ENCODE data around the gene TMCO6. TPM values are rescaled to one million over a fixed set of nuclear protein-coding genes. Genes with fewer than 3 reads are reported as not detected.

The TMCO6 gene
- total RNA-seq, 2 experiments from 2014 or later = 20.9 to 21.1 TPM

DNA sequence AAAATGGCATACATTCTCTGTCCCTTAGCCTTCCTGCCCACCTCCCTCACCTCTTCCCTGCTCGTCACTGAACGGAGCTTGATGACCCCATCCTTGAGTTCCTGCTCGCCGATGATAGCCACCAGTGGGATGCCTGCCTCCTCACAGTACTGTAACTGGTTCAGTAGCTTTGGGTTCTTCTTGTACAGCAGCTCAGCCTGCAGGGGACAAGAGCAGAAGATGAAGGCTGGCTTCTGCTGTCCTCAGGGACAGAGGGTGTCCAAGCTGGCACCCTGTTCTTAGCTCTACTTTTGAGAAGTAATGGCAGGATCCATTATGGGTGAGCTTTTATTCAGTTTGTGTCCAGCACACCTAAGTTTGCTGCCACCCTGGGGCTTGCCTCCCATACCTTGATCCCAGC lies 35.4 kb downstream of the TMCO6 start:
- no peak for DNase-seq
- ATAC-seq (ENCODE audit: poor library complexity) = no peak
- TF ChIP-seq, protein P1, sequence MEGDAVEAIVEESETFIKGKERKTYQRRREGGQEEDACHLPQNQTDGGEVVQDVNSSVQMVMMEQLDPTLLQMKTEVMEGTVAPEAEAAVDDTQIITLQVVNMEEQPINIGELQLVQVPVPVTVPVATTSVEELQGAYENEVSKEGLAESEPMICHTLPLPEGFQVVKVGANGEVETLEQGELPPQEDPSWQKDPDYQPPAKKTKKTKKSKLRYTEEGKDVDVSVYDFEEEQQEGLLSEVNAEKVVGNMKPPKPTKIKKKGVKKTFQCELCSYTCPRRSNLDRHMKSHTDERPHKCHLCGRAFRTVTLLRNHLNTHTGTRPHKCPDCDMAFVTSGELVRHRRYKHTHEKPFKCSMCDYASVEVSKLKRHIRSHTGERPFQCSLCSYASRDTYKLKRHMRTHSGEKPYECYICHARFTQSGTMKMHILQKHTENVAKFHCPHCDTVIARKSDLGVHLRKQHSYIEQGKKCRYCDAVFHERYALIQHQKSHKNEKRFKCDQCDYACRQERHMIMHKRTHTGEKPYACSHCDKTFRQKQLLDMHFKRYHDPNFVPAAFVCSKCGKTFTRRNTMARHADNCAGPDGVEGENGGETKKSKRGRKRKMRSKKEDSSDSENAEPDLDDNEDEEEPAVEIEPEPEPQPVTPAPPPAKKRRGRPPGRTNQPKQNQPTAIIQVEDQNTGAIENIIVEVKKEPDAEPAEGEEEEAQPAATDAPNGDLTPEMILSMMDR (IDR thresholded peaks at IDR 0.05) = no peak
- Histone ChIP-seq H3K4me3 (ENCODE audit: low read length) (no peak overlapping the region), H3K4me1 (ENCODE audit: insufficient read depth, low read length) (no peaks in the 10 kb centered on the region), H3K27ac (ENCODE audit: low read depth in 1 of 2, low read length in 2 of 2) (no peak overlapping the region), H3K27me3 (ENCODE audit: control insufficient read depth in 1 of 2, insufficient read depth in 2 of 2, low read length in 2 of 2) (no peaks in the 10 kb centered on the region), H3K9me3 (ENCODE audit: control insufficient read depth in 1 of 2, insufficient read depth in 1 of 2, low read length in 2 of 2) (no peaks in the 10 kb centered on the region), H3K36me3 (ENCODE audit: insufficient read depth, low read length) (peaks cover 78% of the 10 kb centered on the region)
- CTCF ChIA-PET = interaction anchor here (1.4 kb wide), 1 partner anchor 14 kb away, joined by 4 read pairs; no protein-coding TSS in a partner anchor
- H3K4me3 Mint-ChIP-seq = no peak overlapping the region
- intact Hi-C loops (cut with DNase I, micrococcal nuclease) = no loop called here
- POLR2A ChIA-PET = interaction anchor here (0.7 to 1.9 kb wide), 3 partner anchors 26 to 144 kb away, joined by 3 to 6 read pairs (median 4); partner anchors contain the start of genes IK, NDUFA2 and ZMAT2
- H3K27me3 Mint-ChIP-seq = no peaks in the 10 kb centered on the region
- no peaks in the 10 kb centered on the region for H3K9me3 Mint-ChIP-seq
- H3K27ac Mint-ChIP-seq = no peak overlapping the region
- no peaks in the 10 kb centered on the region for H3K4me1 Mint-ChIP-seq (ENCODE audit: low read depth)
- peaks cover 83% of the 10 kb centered on the region for H3K36me3 Mint-ChIP-seq (ENCODE audit: low read depth)

DNA sequence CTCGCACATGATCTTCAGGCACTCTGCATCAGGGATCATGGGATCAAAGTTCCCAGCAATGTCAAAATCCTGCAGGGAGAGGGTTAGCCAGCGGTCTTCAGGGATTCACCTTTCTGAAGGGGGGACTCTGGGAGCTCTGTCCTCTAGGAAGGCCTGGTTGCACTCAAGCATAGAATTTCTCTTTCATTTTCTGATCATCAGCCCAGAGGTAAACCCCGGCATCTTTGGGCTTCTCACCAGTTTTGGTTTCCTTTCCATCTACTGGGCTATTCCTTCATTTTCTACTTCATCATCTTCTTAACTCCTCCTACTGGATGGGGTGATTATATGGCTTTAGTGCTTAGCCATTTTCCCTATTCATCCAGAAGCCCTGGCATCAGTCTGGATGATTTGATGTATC lies 38.7 kb downstream of the TMCO6 start:
- ChIA-PET CTCF (no interaction called here), POLR2A (interaction anchor here (1.8 kb wide), 1 partner anchor 30 kb away, joined by 5 read pairs; the partner anchor contains the start of genes IK and NDUFA2)
- H3K9me3 ChIP-seq (ENCODE audit: control insufficient read depth in 1 of 2, insufficient read depth in 1 of 2, low read length in 2 of 2) = no peaks in the 10 kb centered on the region
- no peak overlapping the region for H3K4me3 Mint-ChIP-seq
- H3K27me3 ChIP-seq (ENCODE audit: control insufficient read depth in 1 of 2, insufficient read depth in 2 of 2, low read length in 2 of 2) = no peaks in the 10 kb centered on the region
- no peaks in the 10 kb centered on the region for H3K9me3 Mint-ChIP-seq
- H3K36me3 Mint-ChIP-seq (ENCODE audit: low read depth) = peaks cover 88% of the 10 kb centered on the region
- peaks cover 84% of the 10 kb centered on the region for H3K36me3 ChIP-seq (ENCODE audit: insufficient read depth, low read length)
- H3K4me1 Mint-ChIP-seq (ENCODE audit: low read depth) = peaks cover 4% of the 10 kb centered on the region
- H3K27ac ChIP-seq (ENCODE audit: low read depth in 1 of 2, low read length in 2 of 2) = no peak overlapping the region
- no peaks in the 10 kb centered on the region for H3K27me3 Mint-ChIP-seq
- H3K4me1 ChIP-seq (ENCODE audit: insufficient read depth, low read length) = no peaks in the 10 kb centered on the region
- intact Hi-C loops (cut with DNase I, micrococcal nuclease) = no loop called here
- no peak overlapping the region for H3K4me3 ChIP-seq (ENCODE audit: low read length)
- ATAC-seq (ENCODE audit: poor library complexity) (no peak), DNase-seq (no peak)
- TF ChIP-seq, protein P1 (IDR thresholded peaks at IDR 0.05) = no peak
- no peak overlapping the region for H3K27ac Mint-ChIP-seq

DNA sequence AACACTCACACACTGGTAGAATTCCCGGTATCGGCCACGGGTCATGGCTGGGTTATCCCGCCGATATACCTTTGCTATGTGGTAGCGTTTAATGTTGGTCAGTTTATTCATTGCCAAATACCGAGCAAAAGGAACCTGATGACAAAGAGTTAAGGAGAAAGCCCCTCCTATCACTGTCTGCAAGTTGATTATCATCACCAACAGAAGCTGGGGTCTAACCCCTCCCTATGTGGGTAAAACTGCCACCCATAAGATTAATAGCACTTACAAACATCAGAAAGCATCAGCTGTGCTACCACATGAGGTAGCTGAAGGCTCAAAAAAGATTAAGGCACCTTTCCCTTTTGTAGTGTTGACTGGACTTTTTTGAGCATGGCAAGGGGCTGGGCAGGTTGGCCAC lies 39.7 kb downstream of the TMCO6 start:
- Mint-ChIP-seq H3K4me1 (ENCODE audit: low read depth) (peaks cover 4% of the 10 kb centered on the region), H3K27me3 (no peaks in the 10 kb centered on the region), H3K27ac (no peak overlapping the region), H3K9me3 (no peaks in the 10 kb centered on the region), H3K4me3 (no peak overlapping the region), H3K36me3 (ENCODE audit: low read depth) (peaks cover 90% of the 10 kb centered on the region)
- H3K9me3 ChIP-seq (ENCODE audit: control insufficient read depth in 1 of 2, insufficient read depth in 1 of 2, low read length in 2 of 2) = no peaks in the 10 kb centered on the region
- H3K4me1 ChIP-seq (ENCODE audit: insufficient read depth, low read length) = no peaks in the 10 kb centered on the region
- intact Hi-C loops (cut with DNase I, micrococcal nuclease) = no loop called here
- ATAC-seq (ENCODE audit: poor library complexity) (no peak), DNase-seq (no peak)
- H3K36me3 ChIP-seq (ENCODE audit: insufficient read depth, low read length) = peaks cover 78% of the 10 kb centered on the region
- H3K27me3 ChIP-seq (ENCODE audit: control insufficient read depth in 1 of 2, insufficient read depth in 2 of 2, low read length in 2 of 2) = no peaks in the 10 kb centered on the region
- ChIA-PET POLR2A (no interaction called here), CTCF (no interaction called here)
- H3K4me3 ChIP-seq (ENCODE audit: low read length) = no peak overlapping the region
- TF ChIP-seq, protein P1 (IDR thresholded peaks at IDR 0.05) = no peak
- H3K27ac ChIP-seq (ENCODE audit: low read depth in 1 of 2, low read length in 2 of 2) = no peak overlapping the region
